ENCODE results near the gene NBEA.

GRCh38 chr13:35718084-35718483, 776.0 kb downstream of the NBEA start:
- TF ChIP-seq CEBPB (IDR thresholded peaks at IDR 0.05) (no peak), EP300 (IDR thresholded peaks at IDR 0.05; ENCODE audit: borderline replicate concordance) (no peak)

Measured in Ishikawa (cell line).